ENCODE results near the gene C6orf132. TPM values are rescaled to one million over a fixed set of nuclear protein-coding genes. Genes with fewer than 3 reads are reported as not detected.

C6orf132 gene
- total RNA-seq, 4 donors from 2014 or later = 112 to 150 (median 122) TPM

DNA sequence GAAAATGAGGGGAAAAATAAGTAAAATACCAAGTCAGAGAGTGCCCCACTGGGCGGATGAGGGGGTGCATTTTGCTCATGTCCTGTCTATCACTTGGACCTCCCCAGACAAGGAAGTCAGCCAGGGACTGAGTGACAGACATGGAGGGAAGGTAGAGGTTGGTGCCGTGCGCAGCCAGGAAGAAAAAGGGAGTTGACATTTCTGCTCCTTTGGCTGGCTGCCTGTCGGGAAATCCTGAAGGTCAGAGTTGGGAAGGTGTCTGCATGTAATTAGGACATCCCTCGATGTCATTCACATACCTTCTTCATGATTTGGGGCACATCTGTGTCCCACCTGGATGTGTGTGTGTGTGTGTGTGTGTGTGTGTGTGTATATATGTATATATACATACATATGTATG lies 39.7 kb upstream of the C6orf132 start:
- DNase-seq (ENCODE audit: low spot score in 2 of 2) = no peak
- TF ChIP-seq, protein P1, sequence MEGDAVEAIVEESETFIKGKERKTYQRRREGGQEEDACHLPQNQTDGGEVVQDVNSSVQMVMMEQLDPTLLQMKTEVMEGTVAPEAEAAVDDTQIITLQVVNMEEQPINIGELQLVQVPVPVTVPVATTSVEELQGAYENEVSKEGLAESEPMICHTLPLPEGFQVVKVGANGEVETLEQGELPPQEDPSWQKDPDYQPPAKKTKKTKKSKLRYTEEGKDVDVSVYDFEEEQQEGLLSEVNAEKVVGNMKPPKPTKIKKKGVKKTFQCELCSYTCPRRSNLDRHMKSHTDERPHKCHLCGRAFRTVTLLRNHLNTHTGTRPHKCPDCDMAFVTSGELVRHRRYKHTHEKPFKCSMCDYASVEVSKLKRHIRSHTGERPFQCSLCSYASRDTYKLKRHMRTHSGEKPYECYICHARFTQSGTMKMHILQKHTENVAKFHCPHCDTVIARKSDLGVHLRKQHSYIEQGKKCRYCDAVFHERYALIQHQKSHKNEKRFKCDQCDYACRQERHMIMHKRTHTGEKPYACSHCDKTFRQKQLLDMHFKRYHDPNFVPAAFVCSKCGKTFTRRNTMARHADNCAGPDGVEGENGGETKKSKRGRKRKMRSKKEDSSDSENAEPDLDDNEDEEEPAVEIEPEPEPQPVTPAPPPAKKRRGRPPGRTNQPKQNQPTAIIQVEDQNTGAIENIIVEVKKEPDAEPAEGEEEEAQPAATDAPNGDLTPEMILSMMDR (IDR thresholded peaks at IDR 0.05) = no peak
- TF ChIP-seq POLR2AphosphoS5 (IDR thresholded peaks at IDR 0.05) = no peak
- no peak for TF ChIP-seq EP300 (IDR thresholded peaks at IDR 0.05)
- no peak for TF ChIP-seq POLR2A (IDR thresholded peaks at IDR 0.05)
- Histone ChIP-seq H3K36me3 (no peaks in the 10 kb centered on the region), H3K27ac (no peak overlapping the region), H3K27me3 (peaks cover 8% of the 10 kb centered on the region), H3K9me3 (no peaks in the 10 kb centered on the region), H3K4me3 (no peak overlapping the region), H3K4me1 (no peaks in the 10 kb centered on the region)
- WGBS = 76% methylated on average over 5 of the region's 5 CpGs

DNA sequence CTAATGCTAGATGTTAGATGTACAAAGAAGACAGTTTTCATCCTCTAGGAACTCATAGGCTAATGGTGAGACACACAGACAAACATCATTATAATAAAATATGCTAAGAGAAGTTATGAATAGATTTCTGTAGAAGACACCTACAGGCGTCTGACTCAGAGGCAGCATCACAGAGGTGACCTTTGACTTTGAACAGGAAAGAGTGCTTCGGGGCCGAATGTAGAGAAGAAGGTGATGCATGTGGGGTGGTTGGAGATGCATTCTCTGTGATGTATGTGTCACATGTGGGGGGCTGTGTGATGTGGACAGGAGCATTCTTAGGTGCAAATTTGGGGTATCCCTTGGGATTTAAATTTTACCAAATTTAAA lies 37.5 kb upstream of the C6orf132 start:
- TF ChIP-seq POLR2AphosphoS5 (IDR thresholded peaks at IDR 0.05) (no peak), EP300 (IDR thresholded peaks at IDR 0.05) (no peak), POLR2A (IDR thresholded peaks at IDR 0.05) (no peak)
- TF ChIP-seq, protein P1 (IDR thresholded peaks at IDR 0.05) = no peak
- no peak for DNase-seq (ENCODE audit: low spot score in 2 of 2)

DNA sequence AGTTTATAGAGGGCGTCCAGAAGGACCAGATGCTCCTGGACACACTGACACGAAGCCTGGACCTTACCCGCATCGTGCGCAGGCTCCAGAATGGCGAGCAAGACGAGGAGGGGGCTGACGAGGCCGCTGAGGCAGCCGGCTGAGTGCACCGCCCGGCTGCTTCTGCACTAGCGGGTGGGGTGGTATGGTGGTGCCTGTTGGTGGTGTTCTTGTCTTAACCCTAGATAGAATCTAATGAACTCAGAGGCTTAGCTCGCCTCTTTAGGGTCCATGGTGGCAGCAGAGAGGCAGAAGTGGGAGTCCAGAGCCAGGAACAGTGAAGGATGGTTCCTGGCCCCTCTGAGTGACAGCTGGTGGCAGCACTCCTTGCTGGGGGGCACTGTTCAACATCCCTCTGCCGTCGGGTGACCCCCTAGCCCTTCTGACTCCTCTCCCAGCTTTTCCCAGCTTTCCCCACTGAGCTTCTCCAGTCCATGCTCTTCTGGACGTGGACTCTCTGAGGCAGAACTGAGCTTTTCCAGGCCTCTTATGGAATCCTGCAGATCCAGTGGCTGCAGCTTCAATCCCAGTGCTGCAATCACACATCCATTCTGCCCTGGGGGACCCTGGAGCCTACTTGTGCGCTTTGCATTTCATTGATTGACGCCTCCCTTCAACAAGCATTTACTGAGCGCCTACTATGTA lies 37.0 kb upstream of the C6orf132 start:
- no peak overlapping the region for H3K27ac ChIP-seq
- peaks cover 8% of the 10 kb centered on the region for H3K27me3 ChIP-seq
- no peaks in the 10 kb centered on the region for H3K36me3 ChIP-seq
- no peaks in the 10 kb centered on the region for H3K4me1 ChIP-seq
- WGBS = 86% methylated on average over 20 of the region's 20 CpGs
- no peaks in the 10 kb centered on the region for H3K9me3 ChIP-seq
- no peak for DNase-seq (ENCODE audit: low spot score in 2 of 2)
- no peak overlapping the region for H3K4me3 ChIP-seq
- no peak for TF ChIP-seq POLR2AphosphoS5 (IDR thresholded peaks at IDR 0.05)
- no peak for TF ChIP-seq EP300 (IDR thresholded peaks at IDR 0.05)
- TF ChIP-seq, protein P1 (IDR thresholded peaks at IDR 0.05) = no peak
- TF ChIP-seq POLR2A (IDR thresholded peaks at IDR 0.05) = no peak

More for the DNA sequence above, 37.5 kb upstream of the C6orf132 start:
- Histone ChIP-seq H3K36me3 (no peaks in the 10 kb centered on the region), H3K27me3 (peaks cover 8% of the 10 kb centered on the region), H3K27ac (no peak overlapping the region), H3K4me3 (no peak overlapping the region), H3K9me3 (no peaks in the 10 kb centered on the region), H3K4me1 (no peaks in the 10 kb centered on the region)
- WGBS = 77% methylated on average over 3 of the region's 3 CpGs

DNA sequence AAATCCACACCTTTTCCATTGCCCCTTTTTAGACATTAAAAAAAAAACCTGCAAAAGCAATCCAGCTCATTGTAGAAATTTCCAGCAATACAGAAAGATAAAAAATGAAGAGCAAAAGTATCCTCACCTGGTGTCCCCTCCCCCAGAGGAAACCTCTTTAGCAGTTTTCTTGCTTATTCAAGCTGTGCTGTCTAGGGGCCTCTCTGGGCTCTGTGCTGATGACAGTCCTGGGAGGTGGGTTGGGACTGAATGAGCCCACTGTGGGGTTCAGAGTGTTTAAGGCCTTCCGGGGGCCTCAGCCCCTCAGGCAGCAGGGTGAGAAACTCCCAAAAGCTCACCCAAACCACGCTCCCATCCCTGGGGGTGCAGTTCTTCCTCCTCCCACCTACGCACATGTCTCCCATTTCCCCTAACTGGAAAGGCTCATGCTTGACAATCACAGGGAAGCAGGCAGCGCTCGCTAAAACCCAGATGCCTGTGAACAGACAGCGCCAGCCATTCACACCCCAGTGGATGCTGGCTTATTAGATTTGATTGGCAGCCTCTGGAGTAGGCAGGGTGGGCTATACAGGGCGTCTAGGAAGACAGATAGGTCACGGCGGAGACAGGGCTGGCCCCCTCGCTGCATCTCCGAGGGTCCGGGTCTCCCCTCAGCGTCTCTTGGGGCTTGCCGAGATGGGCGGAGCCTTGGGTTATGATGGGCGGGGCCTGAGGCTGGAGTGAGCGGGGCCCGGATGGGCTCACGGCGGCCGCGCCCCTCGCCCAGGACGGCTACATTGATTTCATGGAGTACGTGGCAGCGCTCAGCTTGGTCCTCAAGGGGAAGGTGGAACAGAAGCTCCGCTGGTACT lies 35.3 kb upstream of the C6orf132 start:
- H3K36me3 ChIP-seq = no peaks in the 10 kb centered on the region
- peaks cover 8% of the 10 kb centered on the region for H3K27me3 ChIP-seq
- TF ChIP-seq EP300 (IDR thresholded peaks at IDR 0.05) = no peak
- no peak for TF ChIP-seq POLR2AphosphoS5 (IDR thresholded peaks at IDR 0.05)
- TF ChIP-seq, protein P1 (IDR thresholded peaks at IDR 0.05) = no peak
- no peak for TF ChIP-seq POLR2A (IDR thresholded peaks at IDR 0.05)
- WGBS = 41% methylated on average over 8 of the region's 27 CpGs
- no peak overlapping the region for H3K27ac ChIP-seq
- no peaks in the 10 kb centered on the region for H3K4me1 ChIP-seq
- DNase-seq (ENCODE audit: low spot score in 2 of 2) = no peak
- H3K9me3 ChIP-seq = no peaks in the 10 kb centered on the region
- H3K4me3 ChIP-seq = no peak overlapping the region

DNA sequence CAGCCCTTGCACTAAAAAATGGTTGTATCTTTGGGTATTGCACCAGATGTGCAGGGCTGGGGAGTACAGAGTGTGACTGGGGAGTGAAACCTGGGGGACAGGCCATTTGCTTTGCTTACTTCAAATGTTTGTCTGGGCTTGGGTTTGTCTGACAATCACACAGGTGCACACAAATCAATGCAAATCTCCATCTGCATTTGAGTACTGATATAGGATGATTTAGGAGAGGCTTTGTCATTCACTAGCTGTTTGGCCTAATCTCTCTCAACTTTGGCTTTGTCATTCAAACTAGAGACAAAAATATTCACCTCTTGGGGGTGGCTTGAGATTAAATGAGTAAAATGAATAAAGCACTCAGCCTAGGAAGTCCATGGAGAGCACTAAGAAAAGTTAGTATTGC lies 34.6 kb upstream of the C6orf132 start:
- no peak overlapping the region for H3K4me3 ChIP-seq
- no peak overlapping the region for H3K27ac ChIP-seq
- TF ChIP-seq POLR2A (IDR thresholded peaks at IDR 0.05) = no peak
- no peak for TF ChIP-seq POLR2AphosphoS5 (IDR thresholded peaks at IDR 0.05)
- TF ChIP-seq, protein P1 (IDR thresholded peaks at IDR 0.05) = no peak
- TF ChIP-seq EP300 (IDR thresholded peaks at IDR 0.05) = no peak
- H3K36me3 ChIP-seq = no peaks in the 10 kb centered on the region
- no peak for DNase-seq (ENCODE audit: low spot score in 2 of 2)
- H3K4me1 ChIP-seq = no peaks in the 10 kb centered on the region
- peaks cover 8% of the 10 kb centered on the region for H3K27me3 ChIP-seq
- no peaks in the 10 kb centered on the region for H3K9me3 ChIP-seq

Measured in suprapubic skin (tissue), 4 donors.